LNCaP clone FGC (cell line): ENCODE data around the gene HBM.
"Not testable (repeated sequence)": the region's sequence is repeated elsewhere in the genome, so short reads cannot be mapped to it uniquely, and the experiment has no call there.

Experiments used
- DNase-seq: peaks from one replicate; pipeline ENCODE4 v3.0.0-alpha.2; 2011; ENCODE audit warnings: low read depth
- H3K4me3 ChIP-seq: 2 replicates; pipeline ENCODE4 v1.5.1; 2011; ENCODE audit warnings: mild to moderate bottlenecking, low read depth, low read length, control low read depth
- CTCF ChIP-seq: IDR thresholded peaks from 2 replicates; pipeline ENCODE4 v1.5.1; 2012; ENCODE audit warnings: mild to moderate bottlenecking; ENCODE audit not compliant: control insufficient read depth, insufficient read depth; ENCODE audit errors: extremely low read depth

Gene HBM

GRCh38 chr16:159136-159849, 6.5 kb upstream of the HBM start:
- H3K4me3 ChIP-seq, result no peak overlapping the region
- no peak for DNase-seq
- TF ChIP-seq CTCF, result no peak

GRCh38 chr16:160242-160641, 5.5 kb upstream of the HBM start:
- not testable (repeated sequence) for H3K4me3 ChIP-seq, DNase-seq

- no peak for TF ChIP-seq CTCF
- no peak overlapping the region for H3K4me3 ChIP-seq
- no peak for DNase-seq
Measured at GRCh38 chr16:160691-161190, 5.0 kb upstream of the HBM start.

GRCh38 chr16:162271-162991, 3.3 kb upstream of the HBM start:
- no peak for DNase-seq
- TF ChIP-seq CTCF, result no peak

GRCh38 chr16:163139-163538, 2.6 kb upstream of the HBM start:
- not testable (repeated sequence) for DNase-seq, H3K4me3 ChIP-seq

More at GRCh38 chr16:162271-162991, 3.3 kb upstream of the HBM start:
- H3K4me3 ChIP-seq, result no peak overlapping the region

- DNase-seq, H3K4me3 ChIP-seq: not testable (repeated sequence)
Measured at GRCh38 chr16:163696-164095, 2.1 kb upstream of the HBM start.

GRCh38 chr16:164134-164823, 1.5 kb upstream of the HBM start:
- not testable (repeated sequence) for DNase-seq, H3K4me3 ChIP-seq

- TF ChIP-seq CTCF, result no peak
- H3K4me3 ChIP-seq, result peak overlapping the region; percentile 21; the same call in 1 of the 2 replicates
- no peak for DNase-seq
Measured at GRCh38 chr16:164827-165538, 795 bp upstream of the HBM start.
